GM12891 (cell line): ENCODE results near the gene PHRF1.
A peak's percentile ranks its signal among the peaks of the same experiment; 100 is the strongest.

ENCODE experiments used
- DNase-seq: peaks from one replicate; pipeline ENCODE4 v3.0.0; 2011; ENCODE audit warnings: low spot score; ENCODE audit not compliant: insufficient read length
- FAIRE-seq: peaks from 2 replicates; lab custom pipeline; 2011; peaks lifted over from hg19 to GRCh38; lab: Jason Lieb, UNC
- PAX5 ChIP-seq: IDR thresholded peaks from 2 replicates; pipeline ENCODE4 v1.6.1; 2011; ENCODE audit warnings: low read length, moderate library complexity, mild to moderate bottlenecking; ENCODE audit not compliant: insufficient read depth, severe bottlenecking
- POLR2A ChIP-seq: IDR thresholded peaks from 2 replicates; pipeline ENCODE4 v1.6.1; 2011; ENCODE audit warnings: low read depth, low read length, control low read depth
- POLR2AphosphoS5 ChIP-seq: IDR thresholded peaks from 2 replicates; pipeline ENCODE4 v1.6.1; 2011; ENCODE audit warnings: low read depth, low read length, control low read depth
- POU2F2 ChIP-seq: IDR thresholded peaks from 2 replicates; pipeline ENCODE4 v1.6.1; 2011; ENCODE audit warnings: low read depth, mild to moderate bottlenecking, control low read depth, low read length, moderate library complexity
- SPI1 ChIP-seq: IDR thresholded peaks from 2 replicates; pipeline ENCODE4 v1.6.1; 2011; ENCODE audit warnings: low read depth, low read length, control low read depth
- TAF1 ChIP-seq: IDR thresholded peaks from 2 replicates; pipeline ENCODE4 v1.6.1; 2011; ENCODE audit warnings: low read depth, low read length, control low read depth

Gene PHRF1

DNA sequence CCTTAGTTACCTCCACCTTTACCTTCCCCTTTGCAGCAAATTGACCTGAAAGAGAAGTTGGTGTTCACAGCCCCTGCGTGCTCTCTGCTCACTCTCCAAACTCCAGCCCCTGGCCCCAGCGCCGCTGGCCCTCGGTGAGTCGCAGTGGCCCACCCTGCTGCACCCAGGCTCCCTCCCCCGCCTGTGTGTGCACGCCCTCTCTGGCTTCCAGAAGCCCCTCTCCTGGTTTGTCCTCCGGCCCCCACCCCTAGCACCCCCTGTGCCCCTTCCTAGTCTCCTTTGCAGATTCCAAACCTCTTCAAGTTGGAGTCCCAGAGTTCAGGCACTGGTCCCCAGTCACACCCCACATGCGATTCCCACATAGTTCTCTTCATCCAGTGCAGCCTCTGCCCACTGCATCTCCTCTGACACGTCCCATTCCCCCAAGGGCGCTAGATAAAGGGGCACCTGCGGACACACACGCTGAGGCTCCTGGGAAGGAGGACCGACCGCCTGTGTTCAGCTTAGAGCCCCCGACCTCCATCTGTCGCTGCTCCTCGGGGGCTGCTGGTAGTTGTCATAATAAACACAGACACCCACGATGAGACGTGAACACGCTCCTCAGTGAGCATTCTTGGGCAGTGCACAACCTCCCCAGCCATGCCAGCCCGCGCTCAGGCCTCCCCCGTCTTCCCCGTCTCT, 1.5 kb upstream of the PHRF1 start:
- FAIRE-seq (peak; percentile 9), DNase-seq (no peak)
- no peak for TF ChIP-seq SPI1

DNA sequence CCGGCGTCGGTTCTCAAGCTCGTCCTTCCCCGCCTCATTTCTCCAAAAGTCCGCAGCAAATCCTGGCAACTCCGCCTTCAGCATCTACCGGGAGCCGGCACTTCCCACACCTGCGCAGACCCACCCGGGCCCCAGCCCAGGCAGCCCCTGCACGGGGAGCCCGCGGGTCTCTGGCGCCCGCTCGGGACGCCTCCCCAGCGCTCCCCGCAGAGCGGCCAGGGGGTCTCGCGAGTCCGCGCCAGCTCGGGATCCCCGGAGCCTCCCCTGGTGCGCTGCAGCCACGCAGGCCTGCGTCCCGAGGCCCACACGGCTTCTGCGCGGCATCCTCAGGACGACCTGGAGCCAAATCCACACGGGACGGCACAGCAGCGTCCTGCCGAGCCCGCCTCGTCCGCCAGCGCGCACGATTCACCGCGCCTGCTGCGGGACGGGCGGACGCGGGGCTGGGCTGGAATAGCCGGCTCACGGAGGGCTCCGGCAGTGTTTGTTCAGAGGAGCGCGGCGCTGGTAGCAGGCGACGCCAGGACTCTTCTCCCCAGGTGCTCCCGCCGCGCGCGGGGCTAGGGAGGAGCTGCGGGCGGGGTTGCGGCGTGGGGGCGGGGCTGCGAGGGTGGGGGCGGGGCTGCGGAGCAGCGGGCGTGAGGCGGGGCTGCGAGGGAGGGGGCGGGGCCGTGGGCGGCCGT, 816 bp upstream of the PHRF1 start:
- TF ChIP-seq SPI1 (no peak), POLR2AphosphoS5 (no peak), POU2F2 (no peak), PAX5 (no peak), POLR2A (no peak), TAF1 (no peak)
- FAIRE-seq: no peak
- DNase-seq: no peak

DNA sequence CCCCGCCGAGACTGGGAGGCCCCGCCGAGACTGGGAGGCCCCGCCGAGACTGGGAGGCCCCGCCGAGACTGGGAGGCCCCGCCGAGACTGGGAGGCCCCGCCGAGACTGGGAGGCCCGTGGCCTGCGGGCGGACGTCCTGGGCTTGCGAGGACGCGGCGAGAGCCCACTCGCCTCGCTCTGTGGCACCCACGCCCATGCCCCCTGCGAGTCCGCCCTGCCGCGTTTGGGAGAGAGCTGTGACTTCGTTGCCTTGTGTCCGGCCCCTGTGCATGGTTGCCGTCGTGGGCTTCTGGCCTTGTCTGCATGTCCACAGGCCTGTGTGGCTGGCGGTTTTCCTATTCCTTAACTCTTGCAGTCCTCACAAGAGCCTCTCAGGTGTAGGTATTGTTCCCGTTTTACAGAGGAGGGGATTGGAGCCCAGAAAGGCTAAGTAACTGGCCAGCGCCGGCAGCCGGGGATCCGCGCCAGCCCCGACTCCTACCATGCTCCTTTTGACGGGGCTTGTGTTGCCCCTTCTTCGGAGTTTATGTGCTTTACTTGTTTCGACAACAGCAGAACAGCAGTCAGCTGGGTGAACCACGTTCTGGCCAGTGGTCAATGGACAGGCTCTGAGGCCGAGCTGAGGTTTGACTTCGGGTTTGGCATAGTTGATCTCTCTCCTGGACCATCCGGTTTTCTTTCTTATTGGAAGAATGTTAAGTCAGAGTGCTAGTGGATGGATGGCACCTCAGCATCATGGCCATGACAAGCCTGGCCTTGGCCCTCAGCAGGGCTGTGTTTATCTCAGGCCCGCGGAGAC, 741 bp downstream of the PHRF1 start:
- no peak for DNase-seq
- FAIRE-seq: peak; percentile 61
- no peak for TF ChIP-seq SPI1
- no peak for TF ChIP-seq PAX5
- TF ChIP-seq POLR2A: no peak
- no peak for TF ChIP-seq POLR2AphosphoS5
- no peak for TF ChIP-seq POU2F2
- TF ChIP-seq TAF1: no peak

DNA sequence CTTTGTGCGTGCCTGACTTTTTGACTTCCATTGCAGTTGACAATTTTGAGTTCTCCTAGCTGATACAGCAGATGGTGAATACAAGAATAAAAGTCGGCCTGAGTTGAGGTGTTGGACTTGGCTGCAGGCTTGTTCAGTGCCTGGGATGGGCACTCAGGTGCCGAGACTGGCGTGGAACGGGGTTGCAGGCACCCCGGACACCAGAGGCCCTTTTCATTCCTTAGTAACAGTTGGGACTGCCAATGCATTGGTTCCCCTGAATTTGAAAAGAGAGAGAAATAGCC, 1.3 kb downstream of the PHRF1 start:
- FAIRE-seq: no peak
- TF ChIP-seq SPI1 (no peak), POU2F2 (no peak), TAF1 (no peak), PAX5 (no peak), POLR2AphosphoS5 (no peak), POLR2A (no peak)
- no peak for DNase-seq

DNA sequence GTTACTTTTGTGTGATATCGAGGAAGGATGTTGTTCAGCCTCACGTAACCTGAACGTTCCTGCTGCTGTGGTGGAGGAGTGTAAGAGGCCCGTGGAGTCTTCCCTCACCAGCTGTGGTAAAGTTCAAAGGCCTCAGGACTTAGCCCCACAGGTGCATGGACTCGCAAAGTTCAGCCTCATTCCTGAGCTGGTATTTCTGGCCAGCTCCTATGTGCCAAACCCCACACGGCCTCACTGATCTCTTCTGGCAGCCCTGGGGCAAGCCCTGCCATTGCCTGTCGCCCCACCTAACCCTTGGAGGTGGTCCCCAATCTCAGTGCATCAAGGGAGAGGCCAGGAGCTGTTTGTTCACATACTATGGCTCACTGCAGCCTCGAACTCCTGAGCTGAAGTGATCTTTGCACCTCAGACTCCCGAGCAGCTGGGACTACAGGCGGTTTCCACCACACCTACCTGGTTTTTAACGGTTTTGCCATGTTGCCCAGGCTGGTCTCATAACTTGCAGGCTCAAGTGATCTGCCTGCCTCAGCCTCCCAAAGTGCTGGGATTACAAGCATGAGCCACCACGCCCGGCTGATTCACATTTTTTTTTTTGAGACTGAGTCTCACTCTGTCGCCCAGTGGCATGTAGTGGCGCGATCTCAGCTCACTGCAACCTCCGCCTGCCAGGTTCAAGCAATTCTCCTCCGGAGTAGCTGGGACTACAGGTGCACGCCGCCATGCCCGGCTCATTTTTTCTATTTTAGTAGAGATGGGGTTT, 2.2 kb downstream of the PHRF1 start:
- TF ChIP-seq TAF1 (no peak), SPI1 (no peak), POU2F2 (no peak), POLR2A (no peak)
- FAIRE-seq: peak; percentile 23
- DNase-seq: no peak

DNA sequence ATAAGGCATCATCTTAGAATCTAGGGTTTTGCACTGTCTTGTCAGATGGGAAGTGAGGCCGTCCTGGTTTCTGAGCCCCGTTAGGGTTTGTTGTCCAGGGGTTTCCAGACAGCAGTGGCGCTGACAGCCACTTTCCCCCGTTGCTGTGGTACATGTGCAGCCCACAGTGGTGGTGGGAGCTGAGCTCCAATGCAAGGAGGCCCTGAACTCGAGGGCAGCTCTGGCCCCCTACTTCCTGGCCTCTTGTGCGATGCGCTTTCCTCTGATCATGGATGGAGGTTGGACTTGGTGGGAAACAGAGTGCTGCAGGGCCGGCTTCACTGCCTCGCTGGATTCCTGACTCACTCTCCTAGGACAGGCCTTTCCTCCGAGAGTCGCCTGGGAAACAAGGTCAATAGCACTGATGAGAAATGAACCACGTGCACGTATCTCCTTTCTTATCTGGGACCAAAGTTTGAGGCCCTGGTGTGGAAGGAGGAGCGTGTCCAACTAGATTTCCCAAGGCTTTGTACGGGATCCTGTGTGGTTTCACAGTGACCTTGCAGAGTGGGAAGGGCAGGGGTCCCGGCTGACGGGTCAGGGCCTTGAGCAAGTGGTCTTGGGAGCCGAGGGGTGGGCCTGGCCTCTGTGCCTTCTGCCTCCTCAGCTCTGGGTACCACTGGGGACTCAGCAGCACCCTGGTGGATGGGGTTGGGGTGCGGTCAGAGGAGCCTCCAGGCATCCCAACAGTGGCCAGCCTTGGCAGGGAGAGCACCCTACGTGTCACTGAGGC, 3.7 kb downstream of the PHRF1 start:
- FAIRE-seq (peak; percentile 45), DNase-seq (no peak)
- TF ChIP-seq POU2F2 (no peak), POLR2A (no peak), TAF1 (no peak), SPI1 (no peak), PAX5 (no peak), POLR2AphosphoS5 (no peak)

DNA sequence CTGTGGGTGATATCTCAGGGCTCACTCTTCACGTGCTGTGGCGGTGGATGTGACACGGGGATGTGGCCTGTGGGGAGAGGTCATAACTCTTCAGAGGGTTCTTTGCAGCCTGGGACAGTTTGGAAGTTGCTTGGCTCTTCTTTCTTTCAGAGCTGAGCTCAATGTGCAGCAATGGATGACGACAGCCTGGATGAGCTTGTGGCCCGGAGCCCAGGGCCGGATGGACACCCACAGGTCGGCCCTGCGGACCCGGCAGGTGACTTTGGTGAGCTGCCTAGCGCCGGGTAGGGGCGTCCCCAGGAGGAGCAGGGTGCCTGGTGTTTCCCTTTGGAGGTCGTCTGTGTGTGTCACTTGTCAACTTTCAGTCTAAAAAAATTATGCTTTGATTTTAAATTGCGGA, 5.1 kb downstream of the PHRF1 start:
- no peak for FAIRE-seq

DNA sequence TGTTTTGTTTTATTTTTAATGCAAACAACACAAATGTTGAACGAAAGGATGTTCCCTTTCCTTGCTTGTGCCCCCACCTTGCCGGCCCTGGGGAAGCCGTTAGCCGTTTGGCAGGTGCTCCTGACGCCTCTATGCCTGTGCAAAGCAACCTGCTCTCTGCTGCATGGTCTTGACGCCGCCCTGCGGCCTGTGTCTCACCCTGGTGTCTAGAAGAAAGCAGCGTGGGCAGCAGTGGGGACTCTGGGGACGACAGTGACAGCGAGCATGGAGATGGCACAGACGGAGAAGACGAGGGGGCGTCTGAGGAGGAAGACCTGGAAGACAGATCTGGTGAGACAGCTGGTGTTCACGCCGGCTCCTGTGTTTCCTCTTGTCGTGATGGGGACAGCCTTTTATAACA, 5.5 kb downstream of the PHRF1 start:
- no peak for DNase-seq
- TF ChIP-seq POU2F2: no peak
- TF ChIP-seq POLR2A: no peak
- no peak for TF ChIP-seq POLR2AphosphoS5
- no peak for TF ChIP-seq TAF1
- TF ChIP-seq PAX5: no peak
- TF ChIP-seq SPI1: no peak
- FAIRE-seq: no peak

More for the DNA sequence above, 5.1 kb downstream of the PHRF1 start:
- DNase-seq: no peak
- TF ChIP-seq POLR2AphosphoS5 (no peak), POLR2A (no peak)

DNA sequence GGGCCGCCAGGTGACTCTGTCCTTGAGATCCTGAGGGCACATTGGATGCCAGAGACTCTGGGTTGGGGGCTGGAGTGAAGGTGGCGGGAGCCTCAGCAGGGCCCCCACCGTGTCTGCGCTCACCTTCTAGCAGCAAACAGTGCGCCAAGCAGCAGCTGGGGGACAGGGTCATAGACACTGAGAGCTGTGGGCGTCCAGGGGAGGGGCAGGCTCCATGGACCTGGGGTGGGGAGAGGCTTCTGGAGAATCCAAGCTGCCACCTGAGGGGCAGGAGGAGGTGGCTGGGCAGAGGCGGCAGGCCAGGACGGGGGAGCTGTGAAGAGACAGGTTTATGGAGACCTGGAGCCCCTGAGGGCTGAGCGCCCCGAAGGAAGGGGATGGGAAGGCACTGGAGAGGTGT, 8.0 kb downstream of the PHRF1 start:
- DNase-seq: no peak
- no peak for TF ChIP-seq PAX5
- no peak for TF ChIP-seq POLR2A
- TF ChIP-seq SPI1: no peak
- TF ChIP-seq TAF1: no peak
- no peak for TF ChIP-seq POLR2AphosphoS5
- TF ChIP-seq POU2F2: no peak
- no peak for FAIRE-seq
